ENCODE data around the gene PITPNC1. TPM values are rescaled to one million over a fixed set of nuclear protein-coding genes. Genes with fewer than 3 reads are reported as not detected.

The PITPNC1 gene
- total RNA-seq, 1 experiment from 2014 or later = 4.2 TPM

GRCh38 chr17:67662712-67663111, 285.6 kb downstream of the PITPNC1 start:
- intact Hi-C loops (cut with micrococcal nuclease; ENCODE audit: unreplicated experiment) = no loop called here
- Mint-ChIP-seq H3K27me3 (ENCODE audit: insufficient read depth, unreplicated experiment) (no peaks in the 10 kb centered on the region), H3K9me3 (ENCODE audit: unreplicated experiment) (peaks cover 14% of the 10 kb centered on the region), H3K4me1 (ENCODE audit: low read depth, unreplicated experiment) (no peaks in the 10 kb centered on the region), H3K27ac (ENCODE audit: unreplicated experiment) (no peak overlapping the region), H3K4me3 (ENCODE audit: unreplicated experiment) (no peak overlapping the region), H3K36me3 (ENCODE audit: insufficient read depth, unreplicated experiment) (no peaks in the 10 kb centered on the region)
- H3K4me3 ChIP-seq (ENCODE audit: low read depth, low read length) = no peak overlapping the region
- peaks cover 8% of the 10 kb centered on the region; the same call in 1 of the 2 replicates for H3K9me3 ChIP-seq
- CTCF ChIA-PET = no interaction called here
- no peaks in the 10 kb centered on the region for H3K27me3 ChIP-seq (replicated peaks; ENCODE audit: control insufficient read depth, insufficient read depth, low read length)
- no peak for TF ChIP-seq CTCF (IDR thresholded peaks at IDR 0.05; ENCODE audit: insufficient read depth in 1 of 2, low read depth in 1 of 2, low read length in 1 of 2, severe bottlenecking in 1 of 2, unreplicated experiment in 1 of 2)
- BruUV-seq (replicated peaks) = no TSS peak
- no peaks in the 10 kb centered on the region for H3K4me1 ChIP-seq
- H3K36me3 ChIP-seq (ENCODE audit: control insufficient read depth, insufficient read depth, low read length) = no peaks in the 10 kb centered on the region
- POLR2A ChIA-PET = no interaction called here
- DNase-seq = no peak

- Histone ChIP-seq H3K36me3 (ENCODE audit: control insufficient read depth, insufficient read depth, low read length) (no peaks in the 10 kb centered on the region), H3K4me3 (ENCODE audit: low read depth, low read length) (no peak overlapping the region), H3K27me3 (replicated peaks; ENCODE audit: control insufficient read depth, insufficient read depth, low read length) (no peaks in the 10 kb centered on the region), H3K9me3 (peaks cover 13% of the 10 kb centered on the region; the same call in 1 of the 2 replicates), H3K4me1 (no peaks in the 10 kb centered on the region)
- no peak for TF ChIP-seq CTCF (IDR thresholded peaks at IDR 0.05; ENCODE audit: insufficient read depth in 1 of 2, low read depth in 1 of 2, low read length in 1 of 2, severe bottlenecking in 1 of 2, unreplicated experiment in 1 of 2)
- intact Hi-C loops (cut with micrococcal nuclease; ENCODE audit: unreplicated experiment) = no loop called here
- ChIA-PET POLR2A (no interaction called here), CTCF (no interaction called here)
- Mint-ChIP-seq H3K36me3 (ENCODE audit: insufficient read depth, unreplicated experiment) (no peaks in the 10 kb centered on the region), H3K27ac (ENCODE audit: unreplicated experiment) (no peak overlapping the region), H3K27me3 (ENCODE audit: insufficient read depth, unreplicated experiment) (no peaks in the 10 kb centered on the region), H3K4me3 (ENCODE audit: unreplicated experiment) (no peak overlapping the region), H3K9me3 (ENCODE audit: unreplicated experiment) (peaks cover 6% of the 10 kb centered on the region), H3K4me1 (ENCODE audit: low read depth, unreplicated experiment) (no peaks in the 10 kb centered on the region)
- no peak for DNase-seq
- BruUV-seq (replicated peaks) = no TSS peak
These were observed 286.4 kb downstream of the PITPNC1 start for GRCh38 chr17:67663457-67663856.

GRCh38 chr17:67666028-67666427, 288.9 kb downstream of the PITPNC1 start:
- DNase-seq = no peak
- Mint-ChIP-seq H3K27ac (ENCODE audit: unreplicated experiment) (no peak overlapping the region), H3K9me3 (ENCODE audit: unreplicated experiment) (no peaks in the 10 kb centered on the region), H3K4me3 (ENCODE audit: unreplicated experiment) (no peak overlapping the region), H3K27me3 (ENCODE audit: insufficient read depth, unreplicated experiment) (no peaks in the 10 kb centered on the region), H3K4me1 (ENCODE audit: low read depth, unreplicated experiment) (no peaks in the 10 kb centered on the region), H3K36me3 (ENCODE audit: insufficient read depth, unreplicated experiment) (no peaks in the 10 kb centered on the region)
- CTCF ChIA-PET = no interaction called here
- TF ChIP-seq CTCF (IDR thresholded peaks at IDR 0.05; ENCODE audit: insufficient read depth in 1 of 2, low read depth in 1 of 2, low read length in 1 of 2, severe bottlenecking in 1 of 2, unreplicated experiment in 1 of 2) = no peak
- intact Hi-C loops (cut with micrococcal nuclease; ENCODE audit: unreplicated experiment) = no loop called here
- Histone ChIP-seq H3K36me3 (ENCODE audit: control insufficient read depth, insufficient read depth, low read length) (no peaks in the 10 kb centered on the region), H3K27me3 (replicated peaks; ENCODE audit: control insufficient read depth, insufficient read depth, low read length) (no peaks in the 10 kb centered on the region), H3K4me1 (0 out of 2 replicates have a peak, but pooled peaks cover 2% of the 10 kb centered on the region), H3K9me3 (0 out of 2 replicates have a peak, but pooled peaks cover 5% of the 10 kb centered on the region), H3K4me3 (ENCODE audit: low read depth, low read length) (no peak overlapping the region)
- POLR2A ChIA-PET = no interaction called here
- BruUV-seq (replicated peaks) = no TSS peak
